Keratinocyte (primary cell): Measurements from ENCODE around the gene DCUN1D1.

ENCODE experiments used
- CTCF ChIP-seq, 3 experiments: IDR thresholded peaks in 1 of 3; conservative IDR thresholded peaks in 1 of 3; optimal IDR thresholded peaks in 1 of 3; 2 replicates in 2 of 3; 3 replicates in 1 of 3; pipeline versions ENCODE3 to v1.5.1; 2011; ENCODE audit warnings: low read length in 3 of 3, mild to moderate bottlenecking in 3 of 3, moderate library complexity in 2 of 3, control low read depth in 1 of 3, inconsistent platforms in 1 of 3; ENCODE audit not compliant: insufficient read depth in 2 of 3; ENCODE audit errors: extremely low read depth in 1 of 3
- EZH2 ChIP-seq: IDR thresholded peaks from one replicate; pipeline ENCODE4 v1.6.1; 2012; ENCODE audit warnings: inconsistent platforms, mild to moderate bottlenecking, low read length, moderate library complexity

GRCh38 chr3:182957226-182957625 is 23.1 kb downstream of the DCUN1D1 start:
- TF ChIP-seq CTCF (optimal IDR thresholded peaks at IDR 0.05 in 1 of 3, IDR thresholded peaks at IDR 0.05 in 1 of 3, conservative IDR thresholded peaks at IDR 0.05 in 1 of 3; ENCODE audit: extremely low read depth in 1 of 3, insufficient read depth in 2 of 3, low read length in 3 of 3) (no peak), EZH2 (no peak)
